Endothelial cell of umbilical vein (primary cell): ENCODE data around the gene DEFB127. TPM values are rescaled to one million over a fixed set of nuclear protein-coding genes. Genes with fewer than 3 reads are reported as not detected.

Source experiments
- BruUV-seq: library from RNA; stranded (reverse); fragments of 400-500 nt; replicated peaks from 2 replicates; lab custom pipeline; 2021; lab: Mats Ljungman, UMichigan
- CTCF ChIA-PET: fragments of 300-600, 350-600 bp; sonication (Branson Sonifier 250); formaldehyde crosslinking; loops from one replicate; lab custom pipeline; 2021; ENCODE audit warnings: antibody characterized with exemption, inconsistent platforms; lab: Charles Lee
- POLR2A ChIA-PET: fragments of 300-600, 350-600 bp; sonication (Branson Sonifier 250); formaldehyde crosslinking; loops from one replicate; lab custom pipeline; 2021; ENCODE audit warnings: antibody characterized with exemption, inconsistent platforms; lab: Charles Lee
- DNase-seq: peaks from one replicate; pipeline ENCODE4 v3.0.0-alpha.2; 2011; ENCODE audit warnings: low read depth, low spot score
- FAIRE-seq: peaks from 2 replicates; lab custom pipeline; 2011; peaks lifted over from hg19 to GRCh38; lab: Jason Lieb, UNC
- H2AFZ ChIP-seq: 2 replicates; pipeline ENCODE4 v1.6.0; 2012; ENCODE audit warnings: low read depth, low read length, control low read depth, inconsistent platforms
- H3K27ac ChIP-seq: 2 replicates; pipeline ENCODE4 v1.5.1; 2011; ENCODE audit warnings: low read depth, mild to moderate bottlenecking, control low read depth, low read length, moderate library complexity; ENCODE audit not compliant: insufficient read depth
- H3K27me3 ChIP-seq, 2 experiments: 2 replicates each; pipeline versions ENCODE4 v1.6.0 to v1.6.1; 2011; ENCODE audit warnings: low read length in 2 of 2, mixed read lengths in 1 of 2; ENCODE audit not compliant: control insufficient read depth in 2 of 2, insufficient read depth in 2 of 2
- H3K36me3 ChIP-seq, 2 experiments: 2 replicates in 1 of 2; 3 replicates in 1 of 2; pipeline ENCODE4 v1.5.1; 2011; ENCODE audit warnings: low read length in 2 of 2, mild to moderate bottlenecking in 1 of 2, moderate library complexity in 1 of 2; ENCODE audit not compliant: control insufficient read depth in 2 of 2, insufficient read depth in 2 of 2; ENCODE audit errors: extremely low read depth in 1 of 2
- H3K4me1 ChIP-seq: 3 replicates; pipeline ENCODE4 v1.5.1; 2011; ENCODE audit warnings: mild to moderate bottlenecking, low read length; ENCODE audit not compliant: control insufficient read depth, insufficient read depth; ENCODE audit errors: extremely low read depth
- H3K4me2 ChIP-seq: 2 replicates; pipeline ENCODE4 v1.6.1; 2011; ENCODE audit warnings: low read length, control low read depth, mixed read lengths; ENCODE audit not compliant: insufficient read depth
- H3K4me3 ChIP-seq, 3 experiments: fragments of 200-600 bp in 1 of 3; sonication (generic), shearing (Covaris generic) in 1 of 3; replicated peaks in 1 of 3; 2 replicates each; pipeline ENCODE4 v1.5.1; 2011 to 2016; ENCODE audit warnings: control low read depth in 3 of 3, low read length in 3 of 3, mild to moderate bottlenecking in 2 of 3, inconsistent platforms in 1 of 3, low read depth in 1 of 3, moderate library complexity in 1 of 3; ENCODE audit not compliant: insufficient read depth in 1 of 3
- H3K79me2 ChIP-seq: 2 replicates; pipeline ENCODE4 v1.6.0; 2012; ENCODE audit warnings: low read length, inconsistent platforms; ENCODE audit not compliant: control insufficient read depth, insufficient read depth
- H3K9ac ChIP-seq: replicated peaks from 2 replicates; pipeline ENCODE3; 2011; ENCODE audit warnings: low read length, control low read depth; ENCODE audit not compliant: insufficient read depth; ENCODE audit errors: extremely low read depth
- H3K9me1 ChIP-seq: replicated peaks from 3 replicates; pipeline ENCODE4 v1.6.0; 2011; ENCODE audit warnings: mild to moderate bottlenecking, low read length; ENCODE audit not compliant: control insufficient read depth, insufficient read depth; ENCODE audit errors: extremely low read depth
- H3K9me3 ChIP-seq: replicated peaks from 2 replicates; pipeline ENCODE4 v1.5.1; 2012; ENCODE audit warnings: low read length, inconsistent platforms; ENCODE audit not compliant: control insufficient read depth, insufficient read depth
- H4K20me1 ChIP-seq: replicated peaks from 2 replicates; pipeline ENCODE3; 2011; ENCODE audit warnings: mild to moderate bottlenecking, low read length; ENCODE audit not compliant: control insufficient read depth, insufficient read depth; ENCODE audit errors: extremely low read depth
- CTCF ChIP-seq, 2 donors: IDR thresholded peaks; 1 replicate in 1 of 2; 2 replicates in 1 of 2; pipeline ENCODE4 v1.5.1; 2011; ENCODE audit warnings: low read length in 2 of 2, mild to moderate bottlenecking in 2 of 2, moderate library complexity in 2 of 2, control low read depth in 1 of 2, inconsistent platforms in 1 of 2, low read depth in 1 of 2; ENCODE audit not compliant: insufficient read depth in 1 of 2; ENCODE audit errors: extremely low read depth in 1 of 2
- EZH2 ChIP-seq: IDR thresholded peaks from 2 replicates; pipeline ENCODE4 v1.6.1; 2012; ENCODE audit warnings: borderline replicate concordance, low read depth, mild to moderate bottlenecking, moderate library complexity, low read length, inconsistent platforms; ENCODE audit not compliant: severe bottlenecking
- FOS ChIP-seq: IDR thresholded peaks from 2 replicates; pipeline ENCODE4 v1.6.1; 2011; ENCODE audit warnings: mild to moderate bottlenecking, low read length, moderate library complexity, borderline replicate concordance; ENCODE audit not compliant: insufficient read depth
- GATA2 ChIP-seq: IDR thresholded peaks from 2 replicates; pipeline ENCODE4 v1.7.0; 2011; ENCODE audit warnings: low read depth, mild to moderate bottlenecking, moderate library complexity, mixed read lengths, low read length; ENCODE audit not compliant: insufficient read length, insufficient read depth
- JUN ChIP-seq: IDR thresholded peaks from 2 replicates; pipeline ENCODE4 v1.6.1; 2011; ENCODE audit warnings: borderline replicate concordance, low read depth; ENCODE audit not compliant: insufficient read length, insufficient read depth
- MAX ChIP-seq: IDR thresholded peaks from 2 replicates; pipeline ENCODE4 v1.6.1; 2011; ENCODE audit not compliant: insufficient read depth, insufficient read length
- MYC ChIP-seq: IDR thresholded peaks from one replicate; pipeline ENCODE4 v1.6.1; 2011; ENCODE audit warnings: mild to moderate bottlenecking, low read depth, low read length
- POLR2A ChIP-seq: IDR thresholded peaks from 2 replicates; pipeline ENCODE4 v1.6.1; 2012; ENCODE audit warnings: low read depth, mild to moderate bottlenecking, control low read depth, low read length
- POLR2AphosphoS5 ChIP-seq: IDR thresholded peaks from 2 replicates; pipeline ENCODE4 v1.6.1; 2012; ENCODE audit warnings: low read depth, mild to moderate bottlenecking, control low read depth, low read length, moderate library complexity; ENCODE audit not compliant: insufficient read depth
- dilution Hi-C: fragments of 300-500 bp; cut with MboI; formaldehyde crosslinking; loops from one replicate; pipeline ENCODE4 v1.15.0; 2019; ENCODE audit warnings: low sequenced_read_pairs; ENCODE audit not compliant: extremely low pct_ligation_motif_present
- intact Hi-C: fragments of 100-400 bp; cut with micrococcal nuclease; formaldehyde crosslinking; loops from one replicate; pipeline ENCODE4 v1.10.0; 2022
- polyA plus RNA-seq, 4 experiments: library from polyadenylated mRNA; depleted of rRNA in 3 of 4; stranded (reverse) in 3 of 4; unstranded in 1 of 4; fragments of >200 nt; gene quantifications; 2 replicates each; pipeline versions ENCODE4 v1.2.1 to v1.2.3, GENCODE V29; 2011 to 2012; ENCODE audit warnings: missing spikeins in 1 of 4
- total RNA-seq: library from RNA; stranded (reverse); gene quantifications from 2 replicates; pipeline ENCODE4 v1.2.3, GENCODE V29; 2021

The DEFB127 gene
- total and polyA plus RNA-seq, 2 donors (not counting 3 experiments of a cell fraction or from before 2014, with no cell fraction given): not detected

DNA sequence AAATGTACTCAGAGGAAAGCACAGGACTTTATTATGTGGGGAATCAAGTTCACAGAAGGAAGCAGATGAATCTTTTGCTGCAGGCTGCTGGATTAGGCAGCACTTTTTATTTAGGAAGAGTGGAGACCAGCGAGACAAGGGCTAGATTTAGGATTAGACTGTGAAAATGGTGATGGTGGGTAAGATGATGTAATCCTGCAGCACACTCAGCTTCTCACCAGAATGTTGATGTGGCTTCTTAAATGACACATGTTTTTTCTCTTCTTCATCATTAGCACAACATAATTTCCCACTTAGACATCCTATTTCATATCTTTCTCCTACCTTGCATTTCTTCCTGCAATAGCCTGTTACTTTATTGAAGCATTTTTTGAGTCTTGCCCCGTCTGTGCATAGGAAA lies 30.5 kb downstream of the DEFB127 start:
- ChIA-PET CTCF (no interaction called here), POLR2A (no interaction called here)
- no TSS peak for BruUV-seq
- H4K20me1 ChIP-seq: no peaks in the 10 kb centered on the region
- no peak overlapping the region for H3K4me3 ChIP-seq
- no peak for DNase-seq
- no peak for TF ChIP-seq POLR2AphosphoS5
- no peak for TF ChIP-seq EZH2
- no peak for TF ChIP-seq CTCF (IDR thresholded peaks at IDR 0.05; ENCODE audit: extremely low read depth in 1 of 2, insufficient read depth in 1 of 2, low read depth in 1 of 2, low read length in 2 of 2)
- H3K27me3 ChIP-seq: peaks cover 5 to 9% of the 10 kb centered on the region in 2 experiments
- H3K9me3 ChIP-seq: no peaks in the 10 kb centered on the region
- dilution Hi-C loops (no loop called here), intact Hi-C loops (no loop called here)
- H3K27ac ChIP-seq: no peak overlapping the region
- H3K4me2 ChIP-seq: no peak overlapping the region
- H2AFZ ChIP-seq: no peak overlapping the region
- H3K9me1 ChIP-seq: no peaks in the 10 kb centered on the region
- no peaks in the 10 kb centered on the region for H3K36me3 ChIP-seq
- no peaks in the 10 kb centered on the region for H3K4me1 ChIP-seq
- H3K79me2 ChIP-seq: no peaks in the 10 kb centered on the region
- H3K9ac ChIP-seq: no peak overlapping the region
- FAIRE-seq: no peak

GRCh38 chr20:189611-190010 lies 32.4 kb downstream of the DEFB127 start, which contains the start of gene DEFB128:
DEFB128 (minus strand) TSS chr20:189711; CDS start chr20:189623, 88 bp downstream.
- BruUV-seq: no TSS peak
- H2AFZ ChIP-seq: no peak within 1 kb of the TSS
- no peak within 1 kb of the TSS for H3K4me3 ChIP-seq
- dilution Hi-C loops: no loop called here
- H3K4me2 ChIP-seq: no peak within 1 kb of the TSS
- TF ChIP-seq MAX: no peak
- no peak for TF ChIP-seq CTCF (IDR thresholded peaks at IDR 0.05; ENCODE audit: extremely low read depth in 1 of 2, insufficient read depth in 1 of 2, low read depth in 1 of 2, low read length in 2 of 2)
- TF ChIP-seq POLR2A: no peak
- TF ChIP-seq GATA2: no peak
- no peak for TF ChIP-seq JUN
- TF ChIP-seq FOS: no peak
- TF ChIP-seq POLR2AphosphoS5: no peak
- no peak for TF ChIP-seq MYC
- no peak for TF ChIP-seq EZH2
- H3K9me3 ChIP-seq: no peaks in the 10 kb centered on the region
- H3K27me3 ChIP-seq: peaks cover 5 to 6% of the 10 kb centered on the region in 2 experiments
- FAIRE-seq (no peak), DNase-seq (no peak)
- ChIA-PET POLR2A (no interaction called here), CTCF (interaction anchor here (1.1 to 1.5 kb wide), 2 partner anchors 10 to 77 kb away, joined by 3 to 4 read pairs; no protein-coding TSS in a partner anchor)
- H3K9me1 ChIP-seq: no peaks in the 10 kb centered on the region
- H3K36me3 ChIP-seq: no peaks in the 10 kb centered on the region
- no peaks in the 10 kb centered on the region for H4K20me1 ChIP-seq
- intact Hi-C loops: no loop called here
- no peaks in the 10 kb centered on the region for H3K79me2 ChIP-seq
- H3K27ac ChIP-seq: no peak within 1 kb of the TSS
- no peaks in the 10 kb centered on the region for H3K4me1 ChIP-seq
- H3K9ac ChIP-seq: no peak within 1 kb of the TSS
